ENCODE data around the gene GRIK4. TPM values are rescaled to one million over a fixed set of nuclear protein-coding genes. Genes with fewer than 3 reads are reported as not detected.

The GRIK4 gene
- total and polyA plus RNA-seq, 12 donors = 0.33 to 4.8 (median 3.0) TPM

GRCh38 chr11:120917559-120918239 is 406.2 kb downstream of the GRIK4 start:
- Histone ChIP-seq H3K27ac (no peak overlapping the region), H3K4me1 (replicated peaks in 1 of 2) (no peaks in the 10 kb centered on the region), H3K36me3 (replicated peaks in 1 of 2) (no peaks in the 10 kb centered on the region), H3K4me3 (no peak overlapping the region), H3K9me3 (replicated peaks in 1 of 3) (no peaks in the 10 kb centered on the region), H3K27me3 (no peaks in the 10 kb centered on the region)
- no peak for TF ChIP-seq POLR2A (IDR thresholded peaks at IDR 0.05)
- no peak for TF ChIP-seq CTCF (IDR thresholded peaks at IDR 0.05)
- intact Hi-C loops (cut with DNase I) = no loop called here
- no peak for DNase-seq
- 83 to 89% (median 85%) methylated on average over 5 to 6 of the region's 6 CpGs for WGBS, 4 donors

- H3K9me3 ChIP-seq (replicated peaks in 1 of 3) = no peaks in the 10 kb centered on the region
- intact Hi-C loops (cut with DNase I) = no loop called here
- H3K4me1 ChIP-seq (replicated peaks in 1 of 2) = no peaks in the 10 kb centered on the region
- H3K27ac ChIP-seq = no peak overlapping the region
- 62 to 81% (median 78%) methylated on average over 3 of the region's 3 CpGs for WGBS, 4 donors
- no peaks in the 10 kb centered on the region for H3K27me3 ChIP-seq
- no peak for TF ChIP-seq CTCF (IDR thresholded peaks at IDR 0.05)
- TF ChIP-seq POLR2A (IDR thresholded peaks at IDR 0.05) = no peak
- H3K4me3 ChIP-seq = no peak overlapping the region
- DNase-seq = no peak
- H3K36me3 ChIP-seq (replicated peaks in 1 of 2) = no peaks in the 10 kb centered on the region
These were observed 406.7 kb downstream of the GRIK4 start for GRCh38 chr11:120918257-120918656.

GRCh38 chr11:120919045-120919444 is 407.5 kb downstream of the GRIK4 start:
- Histone ChIP-seq H3K9me3 (replicated peaks in 1 of 3) (no peaks in the 10 kb centered on the region), H3K4me1 (replicated peaks in 1 of 2) (no peaks in the 10 kb centered on the region), H3K27ac (no peak overlapping the region), H3K27me3 (no peaks in the 10 kb centered on the region), H3K4me3 (no peak overlapping the region), H3K36me3 (replicated peaks in 1 of 2) (no peaks in the 10 kb centered on the region)
- WGBS, 4 donors = 72 to 86% (median 82%) methylated on average over 7 of the region's 7 CpGs
- intact Hi-C loops (cut with DNase I) = no loop called here
- TF ChIP-seq CTCF (IDR thresholded peaks at IDR 0.05) (no peak), POLR2A (IDR thresholded peaks at IDR 0.05) (no peak)
- DNase-seq = no peak

- 71 to 85% (median 78%) methylated on average over 5 of the region's 5 CpGs for WGBS, 4 donors
- TF ChIP-seq POLR2A (IDR thresholded peaks at IDR 0.05) (no peak), CTCF (IDR thresholded peaks at IDR 0.05) (no peak)
These were observed 408.0 kb downstream of the GRIK4 start for GRCh38 chr11:120919566-120919965.

More at GRCh38 chr11:120919566-120919965, 408.0 kb downstream of the GRIK4 start:
- DNase-seq = no peak
- H3K9me3 ChIP-seq (replicated peaks in 1 of 3) = no peaks in the 10 kb centered on the region
- H3K36me3 ChIP-seq (replicated peaks in 1 of 2) = no peaks in the 10 kb centered on the region
- H3K4me1 ChIP-seq (replicated peaks in 1 of 2) = no peaks in the 10 kb centered on the region
- intact Hi-C loops (cut with DNase I) = no loop called here
- H3K27ac ChIP-seq = no peak overlapping the region
- no peak overlapping the region for H3K4me3 ChIP-seq
- no peaks in the 10 kb centered on the region for H3K27me3 ChIP-seq
